ENCODE data around the gene NOC4L. TPM values are rescaled to one million over a fixed set of nuclear protein-coding genes. Genes with fewer than 3 reads are reported as not detected.
"Not testable (repeated sequence)": the region's sequence is repeated elsewhere in the genome, so short reads cannot be mapped to it uniquely, and the experiment has no call there.

The NOC4L gene
- polyA plus RNA-seq, 12 donors, result 8.0 to 18.9 (median 9.9) TPM; not detected in 1

GRCh38 chr12:132118876-132119275, 25.4 kb upstream of the NOC4L start:
- no peak for DNase-seq

- no peak for DNase-seq
These were observed 23.0 kb upstream of the NOC4L start for GRCh38 chr12:132121283-132121682.

GRCh38 chr12:132123970-132124765, 20.1 kb upstream of the NOC4L start:
- no peak for DNase-seq

- no peak for DNase-seq
These were observed 19.4 kb upstream of the NOC4L start for GRCh38 chr12:132124766-132125425.

- no peak for DNase-seq
These were observed 18.5 kb upstream of the NOC4L start for GRCh38 chr12:132125736-132126135.

- no peak for DNase-seq
These were observed 17.2 kb upstream of the NOC4L start for GRCh38 chr12:132127041-132127440.

- no peak for DNase-seq
These were observed 15.2 kb upstream of the NOC4L start for GRCh38 chr12:132129007-132129406.

GRCh38 chr12:132130690-132131089, 13.6 kb upstream of the NOC4L start:
- DNase-seq, result no peak

GRCh38 chr12:132131229-132131628, 13.0 kb upstream of the NOC4L start:
- no peak for DNase-seq

- DNase-seq, result no peak
These were observed 12.3 kb upstream of the NOC4L start for GRCh38 chr12:132131952-132132351.

GRCh38 chr12:132132609-132133430, 11.4 kb upstream of the NOC4L start:
- no peak for DNase-seq

- DNase-seq, result no peak
These were observed 10.2 kb upstream of the NOC4L start for GRCh38 chr12:132133952-132134652.

GRCh38 chr12:132134653-132135183, 9.5 kb upstream of the NOC4L start:
- not testable (repeated sequence) for DNase-seq

GRCh38 chr12:132136226-132136625, 8.0 kb upstream of the NOC4L start:
- DNase-seq, result not testable (repeated sequence)

GRCh38 chr12:132137483-132138125, 6.7 kb upstream of the NOC4L start:
- no peak for DNase-seq

GRCh38 chr12:132138941-132139871, 5.1 kb upstream of the NOC4L start:
- no peak for DNase-seq

GRCh38 chr12:132139912-132140311, 4.3 kb upstream of the NOC4L start:
- no peak for DNase-seq

GRCh38 chr12:132140501-132140900, 3.8 kb upstream of the NOC4L start:
- no peak for DNase-seq

GRCh38 chr12:132140918-132141841, 3.1 kb upstream of the NOC4L start:
- DNase-seq, result no peak
